PC-3 (cell line): ENCODE results near the gene GTF3C5. TPM values are rescaled to one million over a fixed set of nuclear protein-coding genes. Genes with fewer than 3 reads are reported as not detected.

Experiments
- ATAC-seq: fragments of 200-7000 bp; cut with Tn5 transposase; 2 replicates; pipeline ENCODE4 v1.9.1; 2020; ENCODE audit warnings: mild to moderate bottlenecking, moderate library complexity
- BruUV-seq: library from RNA; stranded (reverse); fragments of 400-500 nt; replicated peaks from 2 replicates; lab custom pipeline; 2021; lab: Mats Ljungman, UMichigan
- CTCF ChIA-PET: fragments of 300-600 bp; sonication (Branson Sonifier 250); formaldehyde crosslinking; loops from one replicate; lab custom pipeline; 2022; ENCODE audit warnings: antibody characterized with exemption; lab: Charles Lee
- POLR2A ChIA-PET: fragments of 300-600 bp; sonication (Branson Sonifier 250); formaldehyde crosslinking; loops from one replicate; lab custom pipeline; 2022; ENCODE audit warnings: antibody characterized with exemption; ENCODE audit not compliant: unreplicated experiment; lab: Charles Lee
- DNase-seq: peaks from one replicate; pipeline ENCODE4 v3.0.0-alpha.2; 2015
- H2AFZ ChIP-seq: fragments of 300-600 bp; sonication (generic); 2 replicates; pipeline ENCODE4 v1.6.0; 2016; ENCODE audit warnings: antibody characterized with exemption, low read length
- H3F3A ChIP-seq: fragments of 300-600 bp; sonication (generic); one replicate; pipeline ENCODE4 v1.6.0; 2017; ENCODE audit warnings: antibody characterized with exemption, low read length, control low read depth, mild to moderate bottlenecking; ENCODE audit not compliant: unreplicated experiment
- H3K27ac ChIP-seq: fragments of 300-600 bp; sonication (generic); 2 replicates; pipeline ENCODE4 v1.5.1; 2016; ENCODE audit warnings: mild to moderate bottlenecking, low read length
- H3K27me3 ChIP-seq: fragments of 300-600 bp; sonication (generic); 2 replicates; pipeline ENCODE4 v1.6.1; 2016; ENCODE audit warnings: low read length, mixed read lengths
- H3K36me3 ChIP-seq: fragments of 300-600 bp; sonication (generic); 2 replicates; pipeline ENCODE4 v1.6.1; 2016; ENCODE audit warnings: low read depth, mixed run types, low read length, mixed read lengths
- H3K4me1 ChIP-seq: fragments of 300-600 bp; sonication (generic); 2 replicates; pipeline ENCODE4 v1.5.1; 2016; ENCODE audit warnings: low read length; ENCODE audit not compliant: insufficient read depth
- H3K4me2 ChIP-seq: fragments of 300-600 bp; sonication (generic); 2 replicates; pipeline ENCODE4 v1.6.0; 2016; ENCODE audit warnings: low read length
- H3K4me3 ChIP-seq: fragments of 300-600 bp; sonication (generic); 2 replicates; pipeline ENCODE4 v1.5.1; 2016; ENCODE audit warnings: mild to moderate bottlenecking, low read length, mixed read lengths
- H3K79me2 ChIP-seq: fragments of 300-600 bp; sonication (generic); 2 replicates; pipeline ENCODE4 v1.6.1; 2017; ENCODE audit warnings: low read length, mixed read lengths
- H3K9ac ChIP-seq: fragments of 300-600 bp; sonication (generic); 2 replicates; pipeline ENCODE4 v1.6.0; 2016; ENCODE audit warnings: mild to moderate bottlenecking, low read length
- H3K9me2 ChIP-seq: fragments of 300-600 bp; sonication (generic); replicated peaks from 2 replicates; pipeline ENCODE4 v1.6.1; 2016; ENCODE audit warnings: mixed run types, low read length, mixed read lengths
- H3K9me3 ChIP-seq: fragments of 300-600 bp; sonication (generic); 2 replicates; pipeline ENCODE4 v1.6.1; 2016; ENCODE audit warnings: low read length, mixed read lengths
- H4K20me1 ChIP-seq: fragments of 300-600 bp; sonication (generic); 2 replicates; pipeline ENCODE4 v1.6.1; 2016; ENCODE audit warnings: low read length, mixed read lengths
- CTCF ChIP-seq: fragments of 300-600 bp; sonication (generic); conservative IDR thresholded peaks from 2 replicates; pipeline ENCODE4 v1.5.1; 2017; ENCODE audit warnings: antibody characterized with exemption, low read depth, mild to moderate bottlenecking, low read length
- EZH2 ChIP-seq: fragments of 300-600 bp; sonication (generic); IDR thresholded peaks from one replicate; pipeline ENCODE4 v1.6.1; 2017; ENCODE audit warnings: antibody characterized with exemption, mild to moderate bottlenecking, low read length; ENCODE audit not compliant: unreplicated experiment
- EZH2phosphoT487 ChIP-seq: fragments of 300-600 bp; sonication (generic); IDR thresholded peaks from 2 replicates; pipeline ENCODE4 v1.6.1; 2018; ENCODE audit warnings: mild to moderate bottlenecking, antibody characterized with exemption, low read length, borderline replicate concordance
- intact Hi-C: fragments of 100-400 bp; cut with micrococcal nuclease; formaldehyde crosslinking; loops from 2 replicates; pipeline ENCODE4 v1.9.0; 2023
- total RNA-seq: library from RNA; depleted of rRNA; stranded (reverse); fragments of >200 nt; gene quantifications from 2 replicates; pipeline ENCODE4 v1.2.3, GENCODE V29; 2014

Gene GTF3C5
- total RNA-seq, 1 experiment from 2014 or later, result 78.5 TPM

GRCh38 chr9:132985489-132985888 is 45.3 kb upstream of the GTF3C5 start:
- no peaks in the 10 kb centered on the region for H3K27me3 ChIP-seq

GRCh38 chr9:132986114-132986513 is 44.7 kb upstream of the GTF3C5 start:
- Histone ChIP-seq H3K79me2 (no peaks in the 10 kb centered on the region), H3F3A (no peaks in the 10 kb centered on the region), H3K27ac (no peak overlapping the region), H3K27me3 (no peaks in the 10 kb centered on the region), H2AFZ (no peak overlapping the region), H4K20me1 (no peaks in the 10 kb centered on the region), H3K4me2 (no peak overlapping the region), H3K9me2 (no peaks in the 10 kb centered on the region), H3K9me3 (no peaks in the 10 kb centered on the region), H3K36me3 (no peaks in the 10 kb centered on the region), H3K9ac (no peak overlapping the region), H3K4me3 (no peak overlapping the region), H3K4me1 (no peaks in the 10 kb centered on the region)
- ATAC-seq (no peak), DNase-seq (no peak)
- no TSS peak for BruUV-seq
- ChIA-PET CTCF (interaction anchor here (0.6 kb wide), 1 partner anchor 163 kb away, joined by 4 read pairs; no protein-coding TSS in a partner anchor), POLR2A (no interaction called here)
- intact Hi-C loops, result no loop called here
- TF ChIP-seq EZH2 (no peak), CTCF (no peak), EZH2phosphoT487 (no peak)

More at GRCh38 chr9:132985489-132985888, 45.3 kb upstream of the GTF3C5 start:
- no peak for ATAC-seq
- no peak overlapping the region for H3K4me2 ChIP-seq
- POLR2A ChIA-PET, result no interaction called here
- no peak overlapping the region for H3K27ac ChIP-seq
- no peak for DNase-seq
- no peak overlapping the region for H3K9ac ChIP-seq
- CTCF ChIA-PET, result no interaction called here
- H3K4me3 ChIP-seq, result no peak overlapping the region
- intact Hi-C loops, result no loop called here
- H4K20me1 ChIP-seq, result no peaks in the 10 kb centered on the region
- H3F3A ChIP-seq, result no peaks in the 10 kb centered on the region
- no peaks in the 10 kb centered on the region for H3K79me2 ChIP-seq
- no peaks in the 10 kb centered on the region for H3K9me2 ChIP-seq
- H3K36me3 ChIP-seq, result no peaks in the 10 kb centered on the region
- H2AFZ ChIP-seq, result no peak overlapping the region
- no peaks in the 10 kb centered on the region for H3K4me1 ChIP-seq
- no peaks in the 10 kb centered on the region for H3K9me3 ChIP-seq
- TF ChIP-seq EZH2 (no peak), EZH2phosphoT487 (no peak), CTCF (no peak)
- BruUV-seq, result no TSS peak
